ENCODE measurements around the gene RUFY4.
"Not testable (repeated sequence)": the region's sequence is repeated elsewhere in the genome, so short reads cannot be mapped to it uniquely, and the experiment has no call there.

The RUFY4 gene

GRCh38 chr2:218031261-218031660, 37.8 kb upstream of the RUFY4 start:
- DNase-seq (ENCODE audit: low read depth in 2 of 2): no peak

GRCh38 chr2:218031771-218032257, 37.2 kb upstream of the RUFY4 start:
- no peak for DNase-seq (ENCODE audit: low read depth in 2 of 2)

GRCh38 chr2:218032336-218033171, 36.5 kb upstream of the RUFY4 start:
- DNase-seq (ENCODE audit: low read depth in 2 of 2): no peak

GRCh38 chr2:218033208-218033589, 35.9 kb upstream of the RUFY4 start:
- no peak for DNase-seq (ENCODE audit: low read depth in 2 of 2)

- DNase-seq (ENCODE audit: low read depth in 2 of 2): no peak
Measured at GRCh38 chr2:218033590-218034496, 35.2 kb upstream of the RUFY4 start.

- DNase-seq (ENCODE audit: low read depth in 2 of 2): peak; percentile 42 to 58
Measured at GRCh38 chr2:218034497-218035213, 34.4 kb upstream of the RUFY4 start.

GRCh38 chr2:218035463-218036100, 33.5 kb upstream of the RUFY4 start:
- DNase-seq (ENCODE audit: low read depth in 2 of 2): no peak

- no peak for DNase-seq (ENCODE audit: low read depth in 2 of 2)
Measured at GRCh38 chr2:218036371-218036770, 32.7 kb upstream of the RUFY4 start.

- no peak for DNase-seq (ENCODE audit: low read depth in 2 of 2)
Measured at GRCh38 chr2:218039171-218039570, 29.9 kb upstream of the RUFY4 start.

- DNase-seq (ENCODE audit: low read depth in 2 of 2): no peak
Measured at GRCh38 chr2:218040883-218041282, 28.2 kb upstream of the RUFY4 start.

- DNase-seq (ENCODE audit: low read depth in 2 of 2): no peak
Measured at GRCh38 chr2:218041302-218042168, 27.5 kb upstream of the RUFY4 start.

GRCh38 chr2:218043100-218043499, 26.0 kb upstream of the RUFY4 start:
- no peak for DNase-seq (ENCODE audit: low read depth in 2 of 2)

- DNase-seq (ENCODE audit: low read depth in 2 of 2): no peak
Measured at GRCh38 chr2:218043701-218044109, 25.3 kb upstream of the RUFY4 start.

GRCh38 chr2:218044599-218044998, 24.5 kb upstream of the RUFY4 start:
- not testable (repeated sequence) for DNase-seq (ENCODE audit: low read depth in 2 of 2)

- no peak for DNase-seq (ENCODE audit: low read depth in 2 of 2)
Measured at GRCh38 chr2:218046238-218046637, 22.8 kb upstream of the RUFY4 start.

GRCh38 chr2:218047536-218048225, 21.4 kb upstream of the RUFY4 start:
- no peak for DNase-seq (ENCODE audit: low read depth in 2 of 2)

GRCh38 chr2:218051903-218052302, 17.1 kb upstream of the RUFY4 start:
- no peak for DNase-seq (ENCODE audit: low read depth in 2 of 2)

GRCh38 chr2:218059289-218059688, 9.8 kb upstream of the RUFY4 start:
- no peak for DNase-seq (ENCODE audit: low read depth in 2 of 2)

- no peak for DNase-seq (ENCODE audit: low read depth in 2 of 2)
Measured at GRCh38 chr2:218060118-218060517, 8.9 kb upstream of the RUFY4 start.
